SU-DHL-6 (cell line): ENCODE measurements around the gene ABCC8.

Experiments used
- H2AFZ ChIP-seq: fragments of 200-600 bp; sonication (generic); 2 replicates; pipeline ENCODE4 v1.6.1; 2014; ENCODE audit warnings: low read depth, mild to moderate bottlenecking, moderate library complexity, mixed read lengths, antibody characterized with exemption, low read length; ENCODE audit not compliant: severe bottlenecking
- H3F3A ChIP-seq: fragments of 200-600 bp; shearing (Covaris generic); 2 replicates; pipeline ENCODE4 v1.6.0; 2016; ENCODE audit warnings: antibody characterized with exemption, mild to moderate bottlenecking; ENCODE audit not compliant: insufficient read depth
- H3K27ac ChIP-seq: fragments of 200-600 bp; sonication (generic); 2 replicates; pipeline ENCODE4 v1.5.1; 2016; ENCODE audit warnings: low read depth, mild to moderate bottlenecking, low read length, moderate library complexity, mixed read lengths
- H3K27me3 ChIP-seq: fragments of 200-600 bp; sonication (generic), shearing (Covaris generic); 2 replicates; pipeline ENCODE4 v1.6.0; 2014; ENCODE audit warnings: mild to moderate bottlenecking, low read length
- H3K36me3 ChIP-seq: fragments of 200-600 bp; sonication (generic); 2 replicates; pipeline ENCODE4 v1.6.1; 2014; ENCODE audit warnings: mild to moderate bottlenecking, low read length, mixed read lengths
- H3K4me2 ChIP-seq: fragments of 300-600, 200-600 bp; shearing (Covaris generic), sonication (generic); 2 replicates; pipeline ENCODE4 v1.6.0; 2014; ENCODE audit warnings: low read length, low read depth, mild to moderate bottlenecking; ENCODE audit not compliant: poor library complexity, severe bottlenecking
- H3K4me3 ChIP-seq: fragments of 200-600 bp; sonication (generic); 2 replicates; pipeline ENCODE4 v1.5.1; 2014; ENCODE audit warnings: antibody characterized with exemption, low read length, mild to moderate bottlenecking, mixed read lengths; ENCODE audit not compliant: insufficient read depth, poor library complexity, severe bottlenecking
- H3K79me2 ChIP-seq: fragments of 200-600 bp; sonication (generic); 2 replicates; pipeline ENCODE4 v1.6.1; 2014; ENCODE audit warnings: mild to moderate bottlenecking, low read length, moderate library complexity; ENCODE audit not compliant: insufficient read depth
- H3K9ac ChIP-seq: fragments of 200-600 bp; sonication (generic); 2 replicates; pipeline ENCODE4 v1.7.0; 2014; ENCODE audit warnings: mild to moderate bottlenecking, low read length
- H3K9me2 ChIP-seq: fragments of 200-600 bp; sonication (generic); replicated peaks from 2 replicates; pipeline ENCODE4 v1.6.1; 2014; ENCODE audit warnings: low read length; ENCODE audit not compliant: insufficient read depth
- H3K9me3 ChIP-seq: fragments of 200-600 bp; sonication (generic); 2 replicates; pipeline ENCODE4 v1.6.1; 2014; ENCODE audit warnings: low read length, mixed read lengths; ENCODE audit not compliant: insufficient read depth
- H4K20me1 ChIP-seq: fragments of 200-600 bp; sonication (generic); 2 replicates; pipeline ENCODE4 v1.6.1; 2014; ENCODE audit warnings: low read depth, mild to moderate bottlenecking, antibody characterized with exemption, low read length, moderate library complexity, mixed read lengths
- EZH2phosphoT487 ChIP-seq: fragments of 200-600 bp; sonication (generic), shearing (Covaris generic); conservative IDR thresholded peaks from 2 replicates; pipeline ENCODE4 v1.6.1; 2018; ENCODE audit warnings: mild to moderate bottlenecking, antibody characterized with exemption, low read length, moderate library complexity, mixed read lengths
- TF ChIP-seq, protein P1 (sequence below): fragments of 200-600 bp; sonication (generic); IDR thresholded peaks from one replicate; pipeline ENCODE4 v1.5.1; 2017; ENCODE audit warnings: antibody characterized with exemption, mild to moderate bottlenecking, low read length, moderate library complexity; ENCODE audit not compliant: insufficient read depth, poor library complexity, severe bottlenecking

The ABCC8 gene

DNA sequence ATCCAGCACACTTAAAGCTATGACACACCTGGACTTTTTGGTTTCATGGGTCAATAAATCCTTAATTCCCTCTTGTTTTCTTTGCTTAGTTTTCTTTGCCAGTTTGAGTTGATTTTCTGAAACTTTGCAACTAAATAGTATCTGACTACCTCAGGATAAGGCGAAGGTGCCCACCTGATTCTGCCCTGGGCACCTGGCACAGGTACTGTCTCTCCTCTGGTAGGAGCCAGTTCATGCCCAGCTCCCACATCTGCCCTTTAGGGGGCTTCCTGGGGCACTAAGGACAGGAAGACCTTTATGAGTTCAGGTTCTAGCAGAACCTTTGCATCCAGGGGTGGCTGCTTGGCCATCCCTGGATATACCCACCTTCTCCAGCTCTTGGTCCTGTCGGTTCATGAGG, 68.6 kb downstream of the ABCC8 start:
- Histone ChIP-seq H3K4me2 (no peak overlapping the region), H3K79me2 (no peaks in the 10 kb centered on the region), H3K36me3 (no peaks in the 10 kb centered on the region), H2AFZ (no peak overlapping the region), H3K4me3 (no peak overlapping the region), H3K27me3 (no peaks in the 10 kb centered on the region), H3K9ac (no peak overlapping the region), H4K20me1 (no peaks in the 10 kb centered on the region), H3K27ac (no peak overlapping the region), H3K9me3 (no peaks in the 10 kb centered on the region), H3K9me2 (no peaks in the 10 kb centered on the region), H3F3A (no peaks in the 10 kb centered on the region)
- no peak for TF ChIP-seq EZH2phosphoT487
- TF ChIP-seq, protein P1, sequence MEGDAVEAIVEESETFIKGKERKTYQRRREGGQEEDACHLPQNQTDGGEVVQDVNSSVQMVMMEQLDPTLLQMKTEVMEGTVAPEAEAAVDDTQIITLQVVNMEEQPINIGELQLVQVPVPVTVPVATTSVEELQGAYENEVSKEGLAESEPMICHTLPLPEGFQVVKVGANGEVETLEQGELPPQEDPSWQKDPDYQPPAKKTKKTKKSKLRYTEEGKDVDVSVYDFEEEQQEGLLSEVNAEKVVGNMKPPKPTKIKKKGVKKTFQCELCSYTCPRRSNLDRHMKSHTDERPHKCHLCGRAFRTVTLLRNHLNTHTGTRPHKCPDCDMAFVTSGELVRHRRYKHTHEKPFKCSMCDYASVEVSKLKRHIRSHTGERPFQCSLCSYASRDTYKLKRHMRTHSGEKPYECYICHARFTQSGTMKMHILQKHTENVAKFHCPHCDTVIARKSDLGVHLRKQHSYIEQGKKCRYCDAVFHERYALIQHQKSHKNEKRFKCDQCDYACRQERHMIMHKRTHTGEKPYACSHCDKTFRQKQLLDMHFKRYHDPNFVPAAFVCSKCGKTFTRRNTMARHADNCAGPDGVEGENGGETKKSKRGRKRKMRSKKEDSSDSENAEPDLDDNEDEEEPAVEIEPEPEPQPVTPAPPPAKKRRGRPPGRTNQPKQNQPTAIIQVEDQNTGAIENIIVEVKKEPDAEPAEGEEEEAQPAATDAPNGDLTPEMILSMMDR = no peak

DNA sequence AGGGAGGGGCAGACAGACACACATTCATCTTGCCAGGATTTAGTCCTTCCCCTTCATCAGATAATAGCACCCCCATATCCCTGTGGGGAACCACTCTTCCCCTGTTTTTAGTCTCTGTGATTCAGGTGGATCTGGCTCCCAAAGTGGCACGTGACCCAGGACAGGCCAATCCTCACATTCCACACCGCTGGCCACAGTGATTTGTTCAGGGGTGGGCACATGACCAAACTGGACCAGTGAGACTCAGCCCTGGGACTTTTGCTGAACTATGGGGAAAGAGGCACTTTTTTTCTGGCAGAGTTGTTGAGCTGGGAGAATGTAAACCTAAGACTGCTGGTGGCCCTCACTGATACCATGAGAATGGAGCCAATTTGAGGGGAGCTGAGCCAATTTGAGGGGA, 69.1 kb downstream of the ABCC8 start:
- Histone ChIP-seq H3K79me2 (no peaks in the 10 kb centered on the region), H3K9me3 (no peaks in the 10 kb centered on the region), H3K27me3 (no peaks in the 10 kb centered on the region), H3K9me2 (no peaks in the 10 kb centered on the region), H3K27ac (no peak overlapping the region), H4K20me1 (no peaks in the 10 kb centered on the region), H3K4me2 (no peak overlapping the region), H3F3A (no peaks in the 10 kb centered on the region), H3K36me3 (no peaks in the 10 kb centered on the region), H3K4me3 (no peak overlapping the region), H2AFZ (no peak overlapping the region), H3K9ac (no peak overlapping the region)
- TF ChIP-seq, protein P1 = no peak
- no peak for TF ChIP-seq EZH2phosphoT487

DNA sequence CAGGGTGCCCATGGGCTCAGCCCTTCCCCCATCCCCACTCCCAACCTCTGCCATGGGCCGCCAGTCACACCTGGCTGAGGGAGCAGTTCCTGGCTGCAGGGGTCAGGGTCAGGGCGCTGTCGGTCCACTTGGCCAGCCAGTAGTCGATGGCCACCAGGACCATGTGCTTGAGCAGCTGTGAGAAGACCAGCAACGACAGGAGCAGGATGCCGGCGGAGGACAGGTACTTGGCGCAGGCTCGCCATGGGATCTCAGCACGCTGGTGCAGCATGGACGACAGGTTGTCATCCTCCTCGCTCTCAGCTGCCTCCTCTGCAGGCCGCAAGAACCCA, 69.9 kb downstream of the ABCC8 start:
- TF ChIP-seq EZH2phosphoT487 = no peak
- TF ChIP-seq, protein P1 = no peak
- Histone ChIP-seq H3K9me3 (no peaks in the 10 kb centered on the region), H3K27ac (no peak overlapping the region), H3K9me2 (no peaks in the 10 kb centered on the region), H3K79me2 (no peaks in the 10 kb centered on the region), H3K36me3 (no peaks in the 10 kb centered on the region), H4K20me1 (no peaks in the 10 kb centered on the region), H3K27me3 (no peaks in the 10 kb centered on the region), H2AFZ (no peak overlapping the region), H3K9ac (no peak overlapping the region), H3K4me3 (no peak overlapping the region), H3K4me2 (no peak overlapping the region), H3F3A (no peaks in the 10 kb centered on the region)
